RWPE1 (cell line): ENCODE measurements around the gene KCND3.

Experiments
- CTCF ChIA-PET: fragments of 350-600 bp; sonication (Branson Sonifier 250); formaldehyde crosslinking; extraction: SDS; loops from one replicate; lab custom pipeline; 2021; lab: Yijun Ruan, JAX
- POLR2A ChIA-PET: fragments of 400-600 bp; formaldehyde crosslinking; extraction: SDS; loops from one replicate; lab custom pipeline; 2020; ENCODE audit warnings: antibody characterized with exemption; ENCODE audit not compliant: low non-redundant PET; lab: Yijun Ruan, JAX
- DNase-seq: peaks from one replicate; pipeline ENCODE4 v3.0.0; 2012; ENCODE audit warnings: low spot score
- H3K27ac ChIP-seq: fragments of 450-650 bp; 2 replicates; pipeline ENCODE4 v1.5.1; 2017
- CTCF ChIP-seq: fragments of 450-650 bp; conservative IDR thresholded peaks from 2 replicates; pipeline ENCODE4 v1.5.1; 2017; ENCODE audit warnings: low read depth, mild to moderate bottlenecking

The KCND3 gene

GRCh38 chr1:111786669-111787207 lies 202.7 kb downstream of the KCND3 start:
- no peak overlapping the region for H3K27ac ChIP-seq
- CTCF ChIA-PET, result interaction anchor here (0.7 kb wide), 1 partner anchor 12 kb away, joined by 3 read pairs; no protein-coding TSS in a partner anchor
- no peak for TF ChIP-seq CTCF
- DNase-seq, result no peak
- POLR2A ChIA-PET, result no interaction called here

GRCh38 chr1:111784273-111784901 lies 205.1 kb downstream of the KCND3 start:
- POLR2A ChIA-PET, result no interaction called here
- CTCF ChIA-PET, result no interaction called here

GRCh38 chr1:111779546-111779945 lies 209.9 kb downstream of the KCND3 start:
- no peak for TF ChIP-seq CTCF
- no peak overlapping the region for H3K27ac ChIP-seq
- ChIA-PET CTCF (no interaction called here), POLR2A (no interaction called here)
- DNase-seq, result no peak

More at GRCh38 chr1:111784273-111784901, 205.1 kb downstream of the KCND3 start:
- no peak for TF ChIP-seq CTCF
- H3K27ac ChIP-seq, result no peak overlapping the region
- no peak for DNase-seq

GRCh38 chr1:111778541-111779051 lies 210.9 kb downstream of the KCND3 start:
- CTCF ChIA-PET, result no interaction called here
- POLR2A ChIA-PET, result no interaction called here
- no peak for TF ChIP-seq CTCF
- no peak overlapping the region for H3K27ac ChIP-seq
- no peak for DNase-seq

DNA sequence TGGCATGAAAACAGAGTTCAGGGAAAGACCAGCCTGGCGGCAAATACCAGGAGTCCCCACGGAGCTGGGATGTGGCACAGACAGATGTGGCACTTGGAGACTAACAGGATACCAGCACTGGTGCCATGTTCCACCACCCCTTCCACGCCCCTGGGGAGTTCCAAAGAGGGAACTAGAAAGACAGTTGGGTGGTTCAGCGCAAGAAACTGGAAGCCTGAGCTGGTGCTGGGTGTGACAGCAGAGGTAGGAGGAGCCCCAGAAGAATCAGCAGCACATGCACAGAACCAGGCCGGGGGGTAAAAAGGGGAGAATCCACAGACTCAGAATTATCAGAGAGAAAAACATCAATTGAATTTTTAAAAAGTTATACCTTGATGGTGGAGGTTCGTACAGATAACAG lies 211.4 kb downstream of the KCND3 start:
- no peak for DNase-seq
- ChIA-PET CTCF (no interaction called here), POLR2A (no interaction called here)
- no peak for TF ChIP-seq CTCF
- H3K27ac ChIP-seq, result no peak overlapping the region

- POLR2A ChIA-PET, result no interaction called here
- no peak for DNase-seq
- no peak for TF ChIP-seq CTCF
- CTCF ChIA-PET, result no interaction called here
- no peak overlapping the region for H3K27ac ChIP-seq
These were observed 212.2 kb downstream of the KCND3 start for GRCh38 chr1:111777301-111777700.
